Gastroesophageal sphincter (tissue), 3 donors: ENCODE measurements around the gene PAEP.

ENCODE experiments used
- POLR2A ChIP-seq, 2 donors: fragments of 450-650 bp; IDR thresholded peaks; one replicate each; pipeline ENCODE4 v1.6.1; 2017; ENCODE audit warnings: antibody characterized with exemption in 2 of 2, mild to moderate bottlenecking in 2 of 2, moderate library complexity in 1 of 2
- TF ChIP-seq, protein P1 (sequence below), 4 experiments: fragments of 200-600 bp in 2 of 4; fragments of 450-650 bp in 2 of 4; sonication (generic) in 1 of 4; IDR thresholded peaks; one replicate each; pipeline ENCODE4 v1.5.1; 2017 to 2019; ENCODE audit warnings: antibody characterized with exemption in 4 of 4, mild to moderate bottlenecking in 2 of 4, moderate library complexity in 2 of 4

DNA sequence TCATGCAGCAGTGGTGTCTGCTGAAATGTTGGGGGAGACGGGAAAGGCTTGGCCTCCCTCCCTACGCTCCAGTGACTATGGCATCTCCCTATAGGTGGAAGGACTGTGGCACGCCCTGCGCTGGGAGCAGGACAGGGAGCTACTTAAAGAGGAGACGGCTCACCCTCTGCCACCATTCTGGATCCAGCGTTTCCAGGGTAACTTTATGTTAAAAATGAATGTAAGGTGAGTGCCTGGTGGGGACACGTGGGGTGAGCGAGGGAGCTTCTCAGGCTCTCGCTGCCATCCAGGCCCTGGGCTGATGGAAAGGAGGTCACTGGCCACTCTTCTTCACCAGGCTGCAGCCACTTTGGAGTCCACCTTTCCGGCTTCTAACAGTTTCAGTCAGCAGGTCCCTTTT is 15.7 kb downstream of the PAEP start:
- no peak for TF ChIP-seq POLR2A (IDR thresholded peaks at IDR 0.05)
- TF ChIP-seq, protein P1, sequence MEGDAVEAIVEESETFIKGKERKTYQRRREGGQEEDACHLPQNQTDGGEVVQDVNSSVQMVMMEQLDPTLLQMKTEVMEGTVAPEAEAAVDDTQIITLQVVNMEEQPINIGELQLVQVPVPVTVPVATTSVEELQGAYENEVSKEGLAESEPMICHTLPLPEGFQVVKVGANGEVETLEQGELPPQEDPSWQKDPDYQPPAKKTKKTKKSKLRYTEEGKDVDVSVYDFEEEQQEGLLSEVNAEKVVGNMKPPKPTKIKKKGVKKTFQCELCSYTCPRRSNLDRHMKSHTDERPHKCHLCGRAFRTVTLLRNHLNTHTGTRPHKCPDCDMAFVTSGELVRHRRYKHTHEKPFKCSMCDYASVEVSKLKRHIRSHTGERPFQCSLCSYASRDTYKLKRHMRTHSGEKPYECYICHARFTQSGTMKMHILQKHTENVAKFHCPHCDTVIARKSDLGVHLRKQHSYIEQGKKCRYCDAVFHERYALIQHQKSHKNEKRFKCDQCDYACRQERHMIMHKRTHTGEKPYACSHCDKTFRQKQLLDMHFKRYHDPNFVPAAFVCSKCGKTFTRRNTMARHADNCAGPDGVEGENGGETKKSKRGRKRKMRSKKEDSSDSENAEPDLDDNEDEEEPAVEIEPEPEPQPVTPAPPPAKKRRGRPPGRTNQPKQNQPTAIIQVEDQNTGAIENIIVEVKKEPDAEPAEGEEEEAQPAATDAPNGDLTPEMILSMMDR (IDR thresholded peaks at IDR 0.05): no peak
